Suppressor macrophage treated with lipopolysaccharide for 4 hours (primary cell): Measurements from ENCODE around the gene XYLT2.
"Not testable (repeated sequence)": the region's sequence is repeated elsewhere in the genome, so short reads cannot be mapped to it uniquely, and the experiment has no call there.

ENCODE experiments used
- DNase-seq: peaks from one replicate; pipeline ENCODE4 v3.0.0-alpha.2; 2020

XYLT2 gene

GRCh38 chr17:50397111-50397918 lies 51.4 kb downstream of the XYLT2 start, which contains the start of gene LRRC59:
Gene LRRC59 (minus strand): TSS chr17:50397523. CDS start chr17:50397317, 206 bp downstream.
- peak; percentile 89 for DNase-seq

GRCh38 chr17:50397919-50398285 lies 52.0 kb downstream of the XYLT2 start:
- DNase-seq: no peak

- not testable (repeated sequence) for DNase-seq
These were observed 52.7 kb downstream of the XYLT2 start for GRCh38 chr17:50398672-50399071.

- DNase-seq: not testable (repeated sequence)
These were observed 53.7 kb downstream of the XYLT2 start for GRCh38 chr17:50399591-50399990.

- DNase-seq: not testable (repeated sequence)
These were observed 59.4 kb downstream of the XYLT2 start for GRCh38 chr17:50405351-50405750.

GRCh38 chr17:50406578-50406977 lies 60.7 kb downstream of the XYLT2 start:
- DNase-seq: no peak

GRCh38 chr17:50407921-50408320 lies 62.0 kb downstream of the XYLT2 start:
- DNase-seq: no peak
